ENCODE measurements around the gene VWA5A. TPM values are rescaled to one million over a fixed set of nuclear protein-coding genes. Genes with fewer than 3 reads are reported as not detected.

The VWA5A gene
- total RNA-seq, 1 donor from 2014 or later = 4.6 TPM

- TF ChIP-seq CTCF (IDR thresholded peaks at IDR 0.05; ENCODE audit: borderline replicate concordance) = no peak
- Histone ChIP-seq H3K4me1 (no peaks in the 10 kb centered on the region), H3K36me3 (no peaks in the 10 kb centered on the region), H3K27ac (replicated peaks) (no peak overlapping the region), H3K9me3 (replicated peaks) (no peaks in the 10 kb centered on the region), H3K27me3 (ENCODE audit: low read depth) (peaks cover 49% of the 10 kb centered on the region), H3K4me3 (no peak overlapping the region)
- intact Hi-C loops (cut with micrococcal nuclease) = no loop called here
- no peak for DNase-seq
These were observed 32.9 kb upstream of the VWA5A start for GRCh38 chr11:124082371-124082770.

- Histone ChIP-seq H3K27ac (replicated peaks) (no peak overlapping the region), H3K36me3 (no peaks in the 10 kb centered on the region), H3K4me1 (no peaks in the 10 kb centered on the region), H3K4me3 (no peak overlapping the region), H3K9me3 (replicated peaks) (no peaks in the 10 kb centered on the region), H3K27me3 (ENCODE audit: low read depth) (peaks cover 43% of the 10 kb centered on the region)
- DNase-seq = no peak
- intact Hi-C loops (cut with micrococcal nuclease) = no loop called here
- TF ChIP-seq CTCF (IDR thresholded peaks at IDR 0.05; ENCODE audit: borderline replicate concordance) = no peak
These were observed 29.7 kb upstream of the VWA5A start for GRCh38 chr11:124085583-124085982.

GRCh38 chr11:124085997-124086846 lies 29.0 kb upstream of the VWA5A start:
- Histone ChIP-seq H3K27ac (replicated peaks) (no peak overlapping the region), H3K9me3 (replicated peaks) (no peaks in the 10 kb centered on the region), H3K36me3 (no peaks in the 10 kb centered on the region), H3K4me3 (no peak overlapping the region), H3K4me1 (no peaks in the 10 kb centered on the region), H3K27me3 (ENCODE audit: low read depth) (peaks cover 37% of the 10 kb centered on the region)
- intact Hi-C loops (cut with micrococcal nuclease) = no loop called here
- TF ChIP-seq CTCF (IDR thresholded peaks at IDR 0.05; ENCODE audit: borderline replicate concordance) = no peak
- no peak for DNase-seq

- H3K27me3 ChIP-seq (ENCODE audit: low read depth) = peaks cover 33% of the 10 kb centered on the region
- H3K9me3 ChIP-seq (replicated peaks) = no peaks in the 10 kb centered on the region
- H3K4me1 ChIP-seq = no peaks in the 10 kb centered on the region
- H3K27ac ChIP-seq (replicated peaks) = no peak overlapping the region
- intact Hi-C loops (cut with micrococcal nuclease) = no loop called here
- no peak for TF ChIP-seq CTCF (IDR thresholded peaks at IDR 0.05; ENCODE audit: borderline replicate concordance)
- H3K36me3 ChIP-seq = no peaks in the 10 kb centered on the region
- H3K4me3 ChIP-seq = no peak overlapping the region
- DNase-seq = no peak
These were observed 24.3 kb upstream of the VWA5A start for GRCh38 chr11:124090996-124091395.

GRCh38 chr11:124093330-124093729 lies 21.9 kb upstream of the VWA5A start:
- intact Hi-C loops (cut with micrococcal nuclease) = no loop called here
- Histone ChIP-seq H3K27me3 (ENCODE audit: low read depth) (peaks cover 27% of the 10 kb centered on the region), H3K4me1 (no peaks in the 10 kb centered on the region), H3K36me3 (no peaks in the 10 kb centered on the region), H3K4me3 (no peak overlapping the region), H3K9me3 (replicated peaks) (no peaks in the 10 kb centered on the region), H3K27ac (replicated peaks) (no peak overlapping the region)
- no peak for DNase-seq
- no peak for TF ChIP-seq CTCF (IDR thresholded peaks at IDR 0.05; ENCODE audit: borderline replicate concordance)

Measured in left ventricle myocardium inferior (tissue), 1 donor.